HEK293T (cell line): ENCODE results near the gene ADGRG4.

ENCODE experiments used
- ARNT ChIP-seq: fragments of 450-650 bp; IDR thresholded peaks from 2 replicates; pipeline ENCODE4 v1.6.1; 2017; ENCODE audit warnings: mild to moderate bottlenecking
- BHLHE40 ChIP-seq: fragments of 450-650 bp; IDR thresholded peaks from 2 replicates; pipeline ENCODE4 v1.6.1; 2016; ENCODE audit warnings: mild to moderate bottlenecking, moderate library complexity, borderline replicate concordance
- ELF4 ChIP-seq: fragments of 450-650 bp; IDR thresholded peaks from 2 replicates; pipeline ENCODE4 v1.6.1; 2017; ENCODE audit warnings: antibody characterized with exemption
- FOXA1 ChIP-seq: fragments of 450-650 bp; IDR thresholded peaks from 2 replicates; pipeline ENCODE4 v1.6.1; 2016; ENCODE audit warnings: mild to moderate bottlenecking
- FOXK2 ChIP-seq: fragments of 450-650 bp; IDR thresholded peaks from 2 replicates; pipeline ENCODE4 v1.6.1; 2016; ENCODE audit warnings: mild to moderate bottlenecking
- FOXM1 ChIP-seq: fragments of 450-650 bp; IDR thresholded peaks from 2 replicates; pipeline ENCODE4 v1.6.1; 2017; ENCODE audit warnings: mild to moderate bottlenecking, borderline replicate concordance
- LEF1 ChIP-seq: fragments of 450-650 bp; IDR thresholded peaks from 2 replicates; pipeline ENCODE4 v1.6.1; 2017; ENCODE audit warnings: mild to moderate bottlenecking, borderline replicate concordance
- NFRKB ChIP-seq: fragments of 450-650 bp; IDR thresholded peaks from 2 replicates; pipeline ENCODE4 v1.6.1; 2016; ENCODE audit warnings: mild to moderate bottlenecking, moderate library complexity
- PKNOX1 ChIP-seq: fragments of 450-650 bp; IDR thresholded peaks from 2 replicates; pipeline ENCODE4 v1.6.1; 2016
- SP1 ChIP-seq: fragments of 450-650 bp; IDR thresholded peaks from 2 replicates; pipeline ENCODE4 v1.6.1; 2017
- SUZ12 ChIP-seq: fragments of 450-650 bp; IDR thresholded peaks from 2 replicates; pipeline ENCODE4 v1.6.1; 2016; ENCODE audit warnings: mild to moderate bottlenecking
- TARDBP ChIP-seq: fragments of 450-650 bp; IDR thresholded peaks from 2 replicates; pipeline ENCODE4 v1.6.1; 2016

- TF ChIP-seq ARNT, result no peak
- TF ChIP-seq NFRKB, result no peak
- TF ChIP-seq ELF4, result no peak
- TF ChIP-seq PKNOX1, result peak; percentile 73
- TF ChIP-seq BHLHE40, result no peak
- TF ChIP-seq SP1, result no peak
- TF ChIP-seq FOXA1, result no peak
- no peak for TF ChIP-seq TARDBP
- no peak for TF ChIP-seq FOXM1
- TF ChIP-seq SUZ12, result no peak
- TF ChIP-seq LEF1, result no peak
- no peak for TF ChIP-seq FOXK2
Measured at GRCh38 chrX:136457303-136457917, 156.6 kb downstream of the ADGRG4 start.
